HG02884 (cell line): ENCODE results near the gene PMS1.
"Not testable (repeated sequence)": the region's sequence is repeated elsewhere in the genome, so short reads cannot be mapped to it uniquely, and the experiment has no call there.

ENCODE experiments used
- ATAC-seq: cut with Tn5 transposase; IDR thresholded peaks from one replicate; pipeline ENCODE4 v1.9.1; 2021; ENCODE audit warnings: mild to moderate bottlenecking, moderate library complexity; ENCODE audit not compliant: unreplicated experiment

PMS1 gene

GRCh38 chr2:189783927-189784867, at the start of gene PMS1, which contains the start of gene ORMDL1:
Gene PMS1 (plus strand): TSS chr2:189784450. CDS start chr2:189791810, 7,360 bp downstream.
Gene ORMDL1 (minus strand): TSS chr2:189784339. CDS start chr2:189782595, 1,744 bp downstream.
- peak; percentile 90 for ATAC-seq

- ATAC-seq, result no peak
Observed at GRCh38 chr2:189751080-189751658, 33.1 kb upstream of the PMS1 start.

GRCh38 chr2:189756311-189756952, 27.8 kb upstream of the PMS1 start:
- ATAC-seq, result no peak

- ATAC-seq, result not testable (repeated sequence)
Observed at GRCh38 chr2:189760154-189760553, 24.1 kb upstream of the PMS1 start.

- ATAC-seq, result no peak
Observed at GRCh38 chr2:189762229-189762550, 22.1 kb upstream of the PMS1 start.

GRCh38 chr2:189762551-189763298, 21.5 kb upstream of the PMS1 start, which contains the start of gene OSGEPL1:
Gene OSGEPL1 (minus strand): TSS chr2:189762792. CDS start chr2:189761640, 1,152 bp downstream.
- ATAC-seq, result peak; percentile 97

GRCh38 chr2:189763908-189764661, 20.2 kb upstream of the PMS1 start:
- no peak for ATAC-seq

GRCh38 chr2:189770590-189771322, 13.5 kb upstream of the PMS1 start:
- no peak for ATAC-seq

- no peak for ATAC-seq
Observed at GRCh38 chr2:189772212-189772611, 12.0 kb upstream of the PMS1 start.

GRCh38 chr2:189782221-189782671, 2.0 kb upstream of the PMS1 start:
- no peak for ATAC-seq

GRCh38 chr2:189783451-189783926, 761 bp upstream of the PMS1 start:
- peak; percentile 17 for ATAC-seq

GRCh38 chr2:189791338-189792042, 7.2 kb downstream of the PMS1 start:
- ATAC-seq, result no peak

GRCh38 chr2:189794310-189794709, 10.1 kb downstream of the PMS1 start:
- ATAC-seq, result no peak

- ATAC-seq, result no peak
Observed at GRCh38 chr2:189797902-189798301, 13.7 kb downstream of the PMS1 start.

GRCh38 chr2:189798312-189799029, 14.2 kb downstream of the PMS1 start:
- no peak for ATAC-seq

GRCh38 chr2:189799030-189799331, 14.7 kb downstream of the PMS1 start:
- ATAC-seq, result no peak

GRCh38 chr2:189799531-189799930, 15.3 kb downstream of the PMS1 start:
- no peak for ATAC-seq

- ATAC-seq, result no peak
Observed at GRCh38 chr2:189802396-189802912, 18.2 kb downstream of the PMS1 start.
